DND-41 (cell line): ENCODE results near the gene DENND2A.

Experiments used
- ATAC-seq: fragments of 200-7000 bp; cut with Tn5 transposase; 3 replicates; pipeline ENCODE4 v1.9.1; 2021; ENCODE audit warnings: low read depth; ENCODE audit not compliant: insufficient read depth
- DNase-seq: peaks from one replicate; pipeline ENCODE4 v3.0.0-alpha.2; 2020
- H2AFZ ChIP-seq: 2 replicates; pipeline ENCODE4 v1.6.0; 2012; ENCODE audit warnings: low read depth, low read length
- H3K27ac ChIP-seq: 2 replicates; pipeline ENCODE4 v1.5.1; 2012; ENCODE audit warnings: low read length, inconsistent platforms
- H3K27me3 ChIP-seq: fragments of 200-600 bp; sonication (generic); 2 replicates; pipeline ENCODE4 v1.6.0; 2012; ENCODE audit warnings: low read length, mild to moderate bottlenecking, inconsistent platforms; ENCODE audit not compliant: insufficient read depth, poor library complexity
- H3K36me3 ChIP-seq: 2 replicates; pipeline ENCODE4 v1.5.1; 2012; ENCODE audit warnings: low read length, inconsistent platforms; ENCODE audit not compliant: insufficient read depth
- H3K4me1 ChIP-seq: 2 replicates; pipeline ENCODE4 v1.5.1; 2012; ENCODE audit warnings: mild to moderate bottlenecking, low read length; ENCODE audit not compliant: insufficient read depth
- H3K4me2 ChIP-seq: 2 replicates; pipeline ENCODE4 v1.6.0; 2012; ENCODE audit warnings: mild to moderate bottlenecking, moderate library complexity, low read length, inconsistent platforms; ENCODE audit not compliant: insufficient read depth
- H3K4me3 ChIP-seq, 2 experiments: fragments of 200-600 bp in 1 of 2; shearing (Covaris generic) in 1 of 2; 2 replicates each; pipeline ENCODE4 v1.5.1; 2012 to 2016; ENCODE audit warnings: inconsistent platforms in 2 of 2, low read length in 2 of 2, mild to moderate bottlenecking in 2 of 2, low read depth in 1 of 2, moderate library complexity in 1 of 2
- H3K79me2 ChIP-seq: 2 replicates; pipeline ENCODE4 v1.6.0; 2012; ENCODE audit warnings: low read length, inconsistent platforms; ENCODE audit not compliant: insufficient read depth
- H3K9ac ChIP-seq: 2 replicates; pipeline ENCODE4 v1.6.0; 2012; ENCODE audit warnings: low read depth, mild to moderate bottlenecking, inconsistent platforms, low read length, moderate library complexity
- H3K9me3 ChIP-seq: 2 replicates; pipeline ENCODE4 v1.5.1; 2012; ENCODE audit warnings: low read length, moderate library complexity, mild to moderate bottlenecking, inconsistent platforms; ENCODE audit not compliant: insufficient read depth, severe bottlenecking
- H4K20me1 ChIP-seq: 2 replicates; pipeline ENCODE4 v1.6.0; 2012; ENCODE audit warnings: low read length; ENCODE audit not compliant: insufficient read depth
- CTCF ChIP-seq: IDR thresholded peaks from 2 replicates; pipeline ENCODE4 v1.5.1; 2012; ENCODE audit warnings: borderline replicate concordance, low read length, moderate library complexity, mild to moderate bottlenecking; ENCODE audit not compliant: poor library complexity, severe bottlenecking; ENCODE audit errors: extremely low read depth
- EZH2 ChIP-seq: IDR thresholded peaks from 3 replicates; pipeline ENCODE4 v1.6.1; 2012; ENCODE audit warnings: borderline replicate concordance, low read depth, mild to moderate bottlenecking, moderate library complexity, low read length, inconsistent platforms; ENCODE audit not compliant: severe bottlenecking

The DENND2A gene

GRCh38 chr7:140639366-140640053 lies 1.1 kb downstream of the DENND2A start:
- H3K27me3 ChIP-seq, result peaks cover 14% of the 10 kb centered on the region

GRCh38 chr7:140638173-140638791 lies 2.3 kb downstream of the DENND2A start:
- peaks cover 14% of the 10 kb centered on the region for H3K27me3 ChIP-seq
- DNase-seq (no peak), ATAC-seq (no peak)
- H4K20me1 ChIP-seq, result no peaks in the 10 kb centered on the region
- no peak overlapping the region for H3K4me2 ChIP-seq
- H3K9ac ChIP-seq, result no peak overlapping the region
- H3K4me3 ChIP-seq, result no peak overlapping the region
- H2AFZ ChIP-seq, result no peak overlapping the region
- no peak overlapping the region for H3K27ac ChIP-seq
- no peaks in the 10 kb centered on the region for H3K36me3 ChIP-seq
- no peaks in the 10 kb centered on the region for H3K79me2 ChIP-seq
- H3K4me1 ChIP-seq, result no peaks in the 10 kb centered on the region
- TF ChIP-seq CTCF (no peak), EZH2 (no peak)
- H3K9me3 ChIP-seq, result no peaks in the 10 kb centered on the region

More at GRCh38 chr7:140639366-140640053, 1.1 kb downstream of the DENND2A start:
- no peak overlapping the region for H3K4me3 ChIP-seq
- ATAC-seq, result no peak
- no peak overlapping the region for H3K9ac ChIP-seq
- no peak overlapping the region for H3K27ac ChIP-seq
- DNase-seq, result no peak
- H3K4me2 ChIP-seq, result no peak overlapping the region
- H3K36me3 ChIP-seq, result no peaks in the 10 kb centered on the region
- no peaks in the 10 kb centered on the region for H3K9me3 ChIP-seq
- no peaks in the 10 kb centered on the region for H3K4me1 ChIP-seq
- no peaks in the 10 kb centered on the region for H3K79me2 ChIP-seq
- no peaks in the 10 kb centered on the region for H4K20me1 ChIP-seq
- H2AFZ ChIP-seq, result no peak overlapping the region
- no peak for TF ChIP-seq EZH2
- TF ChIP-seq CTCF, result no peak

- Histone ChIP-seq H3K9ac (no peak overlapping the region), H3K79me2 (no peaks in the 10 kb centered on the region), H3K36me3 (no peaks in the 10 kb centered on the region), H3K9me3 (no peaks in the 10 kb centered on the region), H2AFZ (no peak overlapping the region), H4K20me1 (no peaks in the 10 kb centered on the region), H3K27ac (no peak overlapping the region), H3K4me3 (no peak overlapping the region), H3K4me1 (no peaks in the 10 kb centered on the region), H3K4me2 (no peak overlapping the region), H3K27me3 (peaks cover 14% of the 10 kb centered on the region)
- ATAC-seq (no peak), DNase-seq (no peak)
- TF ChIP-seq EZH2 (no peak), CTCF (no peak)
Measured at GRCh38 chr7:140637400-140637799, 3.2 kb downstream of the DENND2A start.
